ENCODE results near the gene TRAM2.

GRCh38 chr6:52541135-52541534 lies 35.7 kb downstream of the TRAM2 start:
- TF ChIP-seq JUND (IDR thresholded peaks at IDR 0.05) = no peak
- no peak for TF ChIP-seq NR2F2 (IDR thresholded peaks at IDR 0.05)
- TF ChIP-seq CTCF (IDR thresholded peaks at IDR 0.05; ENCODE audit: low read depth, low read length, missing input control) = no peak
- no peak for TF ChIP-seq TAF1 (conservative IDR thresholded peaks at IDR 0.05)
- TF ChIP-seq EGR1 (IDR thresholded peaks at IDR 0.05; ENCODE audit: low read depth in 2 of 2) = no peak
- TF ChIP-seq ATF3 (IDR thresholded peaks at IDR 0.05) = no peak
- TF ChIP-seq SP1 (IDR thresholded peaks at IDR 0.05) = no peak
- no peak for TF ChIP-seq GABPA (IDR thresholded peaks at IDR 0.05 in 1 of 2, conservative IDR thresholded peaks at IDR 0.05 in 1 of 2)
- no peak for TF ChIP-seq RAD21 (IDR thresholded peaks at IDR 0.05)
- no peak for TF ChIP-seq YY1 (IDR thresholded peaks at IDR 0.05)
- no peak for TF ChIP-seq FOXA2 (IDR thresholded peaks at IDR 0.05)

All from liver (tissue), 3 donors.